Measurements from ENCODE around the gene GNPDA2.

The GNPDA2 gene

GRCh38 chr4:44726038-44726871 is at the start of gene GNPDA2:
GNPDA2 (minus strand) TSS chr4:44726556; CDS start chr4:44722207, 4,349 bp downstream.
- Histone ChIP-seq H3K4me3 (peak within 1 kb of the TSS; percentile 89), H3K27ac (peak within 1 kb of the TSS; percentile 63 to 89)
- TF ChIP-seq CTCF (IDR thresholded peaks at IDR 0.05), result no peak
- DNase-seq (ENCODE audit: low spot score), result peak; percentile 94

GRCh38 chr4:44772340-44772739 is 46.0 kb upstream of the GNPDA2 start:
- no peak overlapping the region for H3K27ac ChIP-seq
- H3K4me3 ChIP-seq, result no peak overlapping the region
- DNase-seq (ENCODE audit: low spot score), result no peak
- no peak for TF ChIP-seq CTCF (IDR thresholded peaks at IDR 0.05)

GRCh38 chr4:44771789-44772188 is 45.4 kb upstream of the GNPDA2 start:
- Histone ChIP-seq H3K27ac (no peak overlapping the region), H3K4me3 (no peak overlapping the region)
- DNase-seq (ENCODE audit: low spot score), result no peak
- TF ChIP-seq CTCF (IDR thresholded peaks at IDR 0.05), result no peak

GRCh38 chr4:44766453-44766852 is 40.1 kb upstream of the GNPDA2 start:
- DNase-seq (ENCODE audit: low spot score), result no peak
- H3K27ac ChIP-seq, result no peak overlapping the region
- no peak for TF ChIP-seq CTCF (IDR thresholded peaks at IDR 0.05)
- no peak overlapping the region for H3K4me3 ChIP-seq

- no peak overlapping the region for H3K4me3 ChIP-seq
- no peak overlapping the region for H3K27ac ChIP-seq
- no peak for DNase-seq (ENCODE audit: low spot score)
- no peak for TF ChIP-seq CTCF (IDR thresholded peaks at IDR 0.05)
Measured at GRCh38 chr4:44765116-44765515, 38.8 kb upstream of the GNPDA2 start.

- DNase-seq (ENCODE audit: low spot score), result no peak
- no peak for TF ChIP-seq CTCF (IDR thresholded peaks at IDR 0.05)
Measured at GRCh38 chr4:44761306-44761705, 35.0 kb upstream of the GNPDA2 start.

More at GRCh38 chr4:44761306-44761705, 35.0 kb upstream of the GNPDA2 start:
- Histone ChIP-seq H3K27ac (no peak overlapping the region), H3K4me3 (no peak overlapping the region)

Data from coronary artery (tissue), 2 donors.